ENCODE measurements around the gene TMPRSS3. TPM values are rescaled to one million over a fixed set of nuclear protein-coding genes. Genes with fewer than 3 reads are reported as not detected.

Gene TMPRSS3
- total RNA-seq, 1 experiment from 2014 or later, result 4.3 TPM

DNA sequence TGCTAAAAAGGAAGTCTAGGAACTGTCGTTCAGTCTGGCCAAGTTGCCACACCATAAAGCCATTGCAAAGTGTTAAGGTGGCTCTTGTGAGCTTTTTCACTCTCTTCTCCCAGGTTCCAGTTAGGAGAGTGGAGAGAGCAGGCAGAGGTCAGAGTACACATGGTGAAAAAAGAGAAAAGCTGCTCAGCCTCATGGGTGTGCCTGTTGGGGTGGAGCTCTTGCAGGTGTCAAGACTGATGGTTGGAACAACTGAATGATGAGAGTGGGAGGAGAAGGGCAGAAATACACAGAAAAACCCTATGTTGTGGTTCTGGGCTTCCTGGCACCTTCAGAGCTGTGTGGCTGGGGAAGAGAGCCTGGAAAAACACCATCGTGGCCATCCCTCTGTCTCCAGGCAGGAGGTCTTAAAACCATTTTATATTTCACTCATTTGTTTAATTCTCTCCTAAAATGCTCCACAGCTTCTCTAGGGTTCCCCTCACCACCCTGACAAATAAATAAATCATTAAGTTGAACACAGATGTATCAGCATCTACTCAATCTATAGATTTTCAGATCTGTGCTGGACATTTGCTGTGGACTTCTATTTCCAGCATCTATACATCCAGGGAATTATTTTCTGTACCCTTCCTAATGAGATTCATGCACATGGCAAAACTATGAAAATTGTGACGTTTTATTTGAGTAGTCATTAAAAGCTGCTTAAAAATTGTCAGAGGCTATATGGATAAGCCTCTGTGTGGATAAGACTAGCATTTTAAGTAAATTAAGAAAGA is 25.4 kb upstream of the TMPRSS3 start:
- ChIA-PET POLR2A (ENCODE audit: unreplicated experiment) (no interaction called here), CTCF (no interaction called here)
- H3K4me2 ChIP-seq, result no peak overlapping the region
- no peaks in the 10 kb centered on the region for H3K9me3 ChIP-seq (ENCODE audit: insufficient read depth, low read depth)
- no peak overlapping the region for H3K27ac ChIP-seq
- H2AFZ ChIP-seq, result no peak overlapping the region
- TF ChIP-seq, protein P1, sequence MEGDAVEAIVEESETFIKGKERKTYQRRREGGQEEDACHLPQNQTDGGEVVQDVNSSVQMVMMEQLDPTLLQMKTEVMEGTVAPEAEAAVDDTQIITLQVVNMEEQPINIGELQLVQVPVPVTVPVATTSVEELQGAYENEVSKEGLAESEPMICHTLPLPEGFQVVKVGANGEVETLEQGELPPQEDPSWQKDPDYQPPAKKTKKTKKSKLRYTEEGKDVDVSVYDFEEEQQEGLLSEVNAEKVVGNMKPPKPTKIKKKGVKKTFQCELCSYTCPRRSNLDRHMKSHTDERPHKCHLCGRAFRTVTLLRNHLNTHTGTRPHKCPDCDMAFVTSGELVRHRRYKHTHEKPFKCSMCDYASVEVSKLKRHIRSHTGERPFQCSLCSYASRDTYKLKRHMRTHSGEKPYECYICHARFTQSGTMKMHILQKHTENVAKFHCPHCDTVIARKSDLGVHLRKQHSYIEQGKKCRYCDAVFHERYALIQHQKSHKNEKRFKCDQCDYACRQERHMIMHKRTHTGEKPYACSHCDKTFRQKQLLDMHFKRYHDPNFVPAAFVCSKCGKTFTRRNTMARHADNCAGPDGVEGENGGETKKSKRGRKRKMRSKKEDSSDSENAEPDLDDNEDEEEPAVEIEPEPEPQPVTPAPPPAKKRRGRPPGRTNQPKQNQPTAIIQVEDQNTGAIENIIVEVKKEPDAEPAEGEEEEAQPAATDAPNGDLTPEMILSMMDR (conservative IDR thresholded peaks at IDR 0.05), result no peak
- no peak for TF ChIP-seq EZH2 (IDR thresholded peaks at IDR 0.05; ENCODE audit: low read depth)
- no peaks in the 10 kb centered on the region for H3K36me3 ChIP-seq (ENCODE audit: low read depth)
- H4K20me1 ChIP-seq (ENCODE audit: insufficient read depth), result no peaks in the 10 kb centered on the region
- H3F3A ChIP-seq (ENCODE audit: insufficient read depth, low read depth), result no peaks in the 10 kb centered on the region
- H3K27me3 ChIP-seq (ENCODE audit: insufficient read depth, low read depth), result peaks cover 27% of the 10 kb centered on the region; the same call in 1 of the 2 replicates
- H3K4me1 ChIP-seq (replicated peaks; ENCODE audit: insufficient read depth), result no peaks in the 10 kb centered on the region
- BruUV-seq (replicated peaks), result no TSS peak
- H3K4me3 ChIP-seq, result no peak overlapping the region
- DNase-seq, result no peak
- intact Hi-C loops (cut with micrococcal nuclease; ENCODE audit: unreplicated experiment), result no loop called here
- no peaks in the 10 kb centered on the region for H3K79me2 ChIP-seq (ENCODE audit: low read depth)
- no peaks in the 10 kb centered on the region for H3K9me2 ChIP-seq (ENCODE audit: insufficient read depth)

DNA sequence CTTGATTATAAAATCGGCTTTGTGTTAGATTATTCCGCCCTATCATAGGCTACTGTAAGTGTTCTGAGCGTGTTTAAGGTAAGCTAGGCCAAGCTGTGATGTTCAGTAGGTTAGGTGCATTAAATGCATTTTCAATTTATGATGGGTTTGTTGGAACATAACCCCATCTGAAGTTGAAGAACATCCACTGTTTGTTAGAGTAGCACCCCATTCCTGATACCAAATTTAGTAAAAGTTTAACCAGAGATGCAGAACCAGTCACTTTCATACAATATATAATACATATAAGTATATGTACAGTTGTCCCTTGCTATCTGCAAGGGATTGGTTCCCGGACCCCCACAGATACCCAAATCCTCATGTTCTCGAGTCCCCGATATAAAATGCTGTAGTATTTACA is 24.0 kb upstream of the TMPRSS3 start:
- Histone ChIP-seq H3K27me3 (ENCODE audit: insufficient read depth, low read depth) (peaks cover 25% of the 10 kb centered on the region; the same call in 1 of the 2 replicates), H3K4me3 (no peak overlapping the region), H3F3A (ENCODE audit: insufficient read depth, low read depth) (no peaks in the 10 kb centered on the region), H2AFZ (no peak overlapping the region), H3K79me2 (ENCODE audit: low read depth) (no peaks in the 10 kb centered on the region), H3K4me2 (no peak overlapping the region), H3K9me2 (ENCODE audit: insufficient read depth) (no peaks in the 10 kb centered on the region), H3K9me3 (ENCODE audit: insufficient read depth, low read depth) (no peaks in the 10 kb centered on the region), H4K20me1 (ENCODE audit: insufficient read depth) (no peaks in the 10 kb centered on the region), H3K27ac (no peak overlapping the region), H3K36me3 (ENCODE audit: low read depth) (no peaks in the 10 kb centered on the region), H3K4me1 (replicated peaks; ENCODE audit: insufficient read depth) (0 out of 2 replicates have a peak, but pooled peaks cover 7% of the 10 kb centered on the region)
- ChIA-PET CTCF (no interaction called here), POLR2A (ENCODE audit: unreplicated experiment) (interaction anchor here (0.7 kb wide), 1 partner anchor 17 kb away, joined by 5 read pairs; no protein-coding TSS in a partner anchor)
- no peak for DNase-seq
- TF ChIP-seq, protein P1 (conservative IDR thresholded peaks at IDR 0.05), result no peak
- TF ChIP-seq EZH2 (IDR thresholded peaks at IDR 0.05; ENCODE audit: low read depth), result no peak
- BruUV-seq (replicated peaks), result no TSS peak
- intact Hi-C loops (cut with micrococcal nuclease; ENCODE audit: unreplicated experiment), result no loop called here

DNA sequence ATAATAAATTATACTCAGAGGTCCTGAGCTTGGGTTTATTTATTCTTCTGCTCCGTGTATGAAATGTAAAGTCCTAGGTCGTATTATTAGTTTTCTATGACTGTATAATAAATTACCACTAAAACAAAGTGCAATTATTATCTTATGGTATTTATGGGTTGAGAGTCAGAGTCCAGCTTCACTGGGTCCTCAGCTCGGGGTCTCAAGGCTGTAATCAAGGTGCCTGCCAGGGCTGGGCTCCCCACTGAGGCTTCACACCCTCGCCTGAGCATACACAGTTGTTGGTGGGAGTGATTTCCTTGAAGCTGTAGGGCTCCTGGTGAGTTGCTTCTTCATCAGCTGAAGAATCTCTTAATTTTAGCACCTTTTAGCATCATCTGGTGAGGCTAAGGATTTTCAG is 23.0 kb upstream of the TMPRSS3 start:
- Histone ChIP-seq H3K9me2 (ENCODE audit: insufficient read depth) (no peaks in the 10 kb centered on the region), H3K79me2 (ENCODE audit: low read depth) (no peaks in the 10 kb centered on the region), H3K27me3 (ENCODE audit: insufficient read depth, low read depth) (peaks cover 21% of the 10 kb centered on the region; the same call in 1 of the 2 replicates), H4K20me1 (ENCODE audit: insufficient read depth) (no peaks in the 10 kb centered on the region), H3K4me3 (no peak overlapping the region), H3K4me2 (no peak overlapping the region), H3K4me1 (replicated peaks; ENCODE audit: insufficient read depth) (0 out of 2 replicates have a peak, but pooled peaks cover 9% of the 10 kb centered on the region), H3K27ac (no peak overlapping the region), H3K9me3 (ENCODE audit: insufficient read depth, low read depth) (no peaks in the 10 kb centered on the region), H3F3A (ENCODE audit: insufficient read depth, low read depth) (no peaks in the 10 kb centered on the region), H3K36me3 (ENCODE audit: low read depth) (no peaks in the 10 kb centered on the region), H2AFZ (no peak overlapping the region)
- BruUV-seq (replicated peaks), result no TSS peak
- CTCF ChIA-PET, result no interaction called here
- intact Hi-C loops (cut with micrococcal nuclease; ENCODE audit: unreplicated experiment), result no loop called here
- POLR2A ChIA-PET (ENCODE audit: unreplicated experiment), result interaction anchor here (0.7 kb wide), 1 partner anchor 16 kb away, joined by 5 read pairs; no protein-coding TSS in a partner anchor
- no peak for DNase-seq
- no peak for TF ChIP-seq EZH2 (IDR thresholded peaks at IDR 0.05; ENCODE audit: low read depth)
- TF ChIP-seq, protein P1 (conservative IDR thresholded peaks at IDR 0.05), result no peak

Measured in PC-9 (cell line).